HCT116 (cell line): ENCODE measurements around the gene STAT4. TPM values are rescaled to one million over a fixed set of nuclear protein-coding genes. Genes with fewer than 3 reads are reported as not detected.
"Not testable (repeated sequence)": the region's sequence is repeated elsewhere in the genome, so short reads cannot be mapped to it uniquely, and the experiment has no call there.

Source experiments
- ATAC-seq: fragments of 200-7000 bp; cut with Tn5 transposase; 2 replicates; pipeline ENCODE4 v1.9.1; 2020; ENCODE audit warnings: mild to moderate bottlenecking, moderate library complexity
- BruUV-seq: library from RNA; stranded (reverse); fragments of 400-500 nt; replicated peaks from 2 replicates; lab custom pipeline; 2021; lab: Mats Ljungman, UMichigan
- CTCF ChIA-PET: fragments of 300-600 bp; sonication (Branson Sonifier 250); formaldehyde crosslinking; loops from one replicate; lab custom pipeline; 2021; ENCODE audit warnings: antibody characterized with exemption; lab: Charles Lee
- POLR2A ChIA-PET: fragments of 300-600, 350-600 bp; sonication (Branson Sonifier 250); formaldehyde crosslinking; loops from one replicate; lab custom pipeline; 2021; ENCODE audit warnings: antibody characterized with exemption; lab: Charles Lee
- RAD21 ChIA-PET, 2 experiments: fragments of 300-600 bp; sonication (Branson Sonifier 250); formaldehyde crosslinking; loops; one replicate each; lab custom pipeline; 2023; ENCODE audit warnings: low total read pairs in 2 of 2; ENCODE audit not compliant: uncharacterized antibody in 2 of 2, unreplicated experiment in 2 of 2, low non-redundant PET in 1 of 2; lab: Charles Lee
- DNase-seq: peaks from one replicate; pipeline ENCODE4 v3.0.0-alpha.2; 2010; ENCODE audit warnings: low read depth, low spot score
- H2AFZ ChIP-seq: fragments of 200-600 bp; shearing (Covaris generic), sonication (generic); 2 replicates; pipeline ENCODE4 v1.6.1; 2017; ENCODE audit warnings: low read depth, mixed run types, mixed read lengths, antibody characterized with exemption, low read length; ENCODE audit not compliant: poor library complexity, severe bottlenecking
- H3K27ac ChIP-seq: 2 replicates; pipeline ENCODE4 v1.5.1; 2012; ENCODE audit warnings: low read depth, low read length
- H3K27me3 ChIP-seq: fragments of 200-600 bp; sonication (generic); 2 replicates; pipeline ENCODE4 v1.6.1; 2016; ENCODE audit warnings: mixed run types, low read length, mixed read lengths; ENCODE audit not compliant: insufficient read depth
- H3K36me3 ChIP-seq, 2 experiments: fragments of 200-500 bp in 1 of 2; fragments of 200-600 bp in 1 of 2; sonication (Bioruptor generic) in 1 of 2; sonication (generic) in 1 of 2; 2 replicates each; pipeline versions ENCODE4 v1.5.1 to v1.6.1; 2014 to 2016; ENCODE audit warnings: low read length in 2 of 2, inconsistent platforms in 1 of 2, mixed read lengths in 1 of 2, mixed run types in 1 of 2; ENCODE audit not compliant: insufficient read depth in 2 of 2, control insufficient read depth in 1 of 2
- H3K4me1 ChIP-seq, 2 experiments: fragments of 200-600 bp in 1 of 2; sonication (generic) in 1 of 2; 2 replicates each; pipeline versions ENCODE4 v1.5.1 to v1.6.1; 2012 to 2017; ENCODE audit warnings: low read length in 2 of 2, inconsistent platforms in 1 of 2, mild to moderate bottlenecking in 1 of 2, mixed read lengths in 1 of 2, mixed run types in 1 of 2, moderate library complexity in 1 of 2; ENCODE audit not compliant: insufficient read depth in 2 of 2, control insufficient read depth in 1 of 2
- H3K4me2 ChIP-seq: fragments of 200-600 bp; sonication (generic); 2 replicates; pipeline ENCODE4 v1.6.1; 2017; ENCODE audit warnings: mixed run types, low read length, mixed read lengths
- H3K4me3 ChIP-seq, 2 experiments: fragments of 200-600 bp in 1 of 2; sonication (generic) in 1 of 2; replicated peaks in 1 of 2; 2 replicates each; pipeline ENCODE4 v1.5.1; 2011 to 2016; ENCODE audit warnings: low read length in 2 of 2, control low read depth in 1 of 2, low read depth in 1 of 2, mild to moderate bottlenecking in 1 of 2, mixed read lengths in 1 of 2, mixed run types in 1 of 2
- H3K79me2 ChIP-seq: fragments of 200-600 bp; sonication (generic); 2 replicates; pipeline ENCODE4 v1.6.1; 2017; ENCODE audit warnings: mild to moderate bottlenecking, mixed run types, low read length, moderate library complexity, mixed read lengths; ENCODE audit not compliant: insufficient read depth
- H3K9ac ChIP-seq: fragments of 200-600 bp; sonication (generic); 2 replicates; pipeline ENCODE4 v1.6.1; 2016; ENCODE audit warnings: low read length, mixed read lengths
- H3K9me2 ChIP-seq: fragments of 200-600 bp; sonication (generic), shearing (Covaris generic); 2 replicates; pipeline ENCODE4 v1.6.1; 2017; ENCODE audit warnings: mixed run types, mild to moderate bottlenecking, moderate library complexity; ENCODE audit not compliant: insufficient read depth
- H3K9me3 ChIP-seq, 2 experiments: fragments of 200-500 bp in 1 of 2; fragments of 200-600 bp in 1 of 2; sonication (Bioruptor generic) in 1 of 2; sonication (generic) in 1 of 2; 2 replicates each; pipeline ENCODE4 v1.6.1; 2014 to 2017; ENCODE audit warnings: low read length in 2 of 2, mixed read lengths in 2 of 2, inconsistent platforms in 1 of 2, low read depth in 1 of 2, mild to moderate bottlenecking in 1 of 2, mixed run types in 1 of 2, moderate library complexity in 1 of 2; ENCODE audit not compliant: control insufficient read depth in 1 of 2, insufficient read depth in 1 of 2
- H4K20me1 ChIP-seq: fragments of 200-600 bp; sonication (generic), shearing (Covaris generic); 2 replicates; pipeline ENCODE4 v1.6.1; 2017; ENCODE audit warnings: mixed run types, mild to moderate bottlenecking, moderate library complexity; ENCODE audit not compliant: insufficient read depth
- FOSL1 ChIP-seq: IDR thresholded peaks from 2 replicates; pipeline ENCODE4 v1.6.1; 2012; ENCODE audit warnings: low read depth
- JUND ChIP-seq: IDR thresholded peaks from 2 replicates; pipeline ENCODE4 v1.6.1; 2012
- RAD21 ChIP-seq: IDR thresholded peaks from 2 replicates; pipeline ENCODE4 v1.6.1; 2012; ENCODE audit warnings: low read depth, mild to moderate bottlenecking
- TCF7L2 ChIP-seq: IDR thresholded peaks from 2 replicates; pipeline ENCODE4 v1.7.0; 2011; ENCODE audit warnings: borderline replicate concordance, inconsistent platforms; ENCODE audit not compliant: insufficient read depth, insufficient read length; ENCODE audit errors: extremely low read depth
- intact Hi-C: fragments of 100-400 bp; cut with micrococcal nuclease; formaldehyde crosslinking; loops from 2 replicates; pipeline ENCODE4 v1.10.0; 2022
- total RNA-seq: library from RNA; stranded (reverse); gene quantifications from one replicate; pipeline ENCODE4 v1.2.1, GENCODE V29; 2021; ENCODE audit not compliant: unreplicated experiment
- TF ChIP-seq, protein P1 (sequence below), 3 experiments: fragments of 200-600 bp in 1 of 3; sonication (generic) in 1 of 3; IDR thresholded peaks in 2 of 3; conservative IDR thresholded peaks in 1 of 3; 2 replicates each; pipeline ENCODE4 v1.5.1; 2012 to 2017; ENCODE audit warnings: low read depth in 2 of 3, low read length in 2 of 3, antibody characterized with exemption in 1 of 3, borderline replicate concordance in 1 of 3, control low read depth in 1 of 3, mild to moderate bottlenecking in 1 of 3, mixed read lengths in 1 of 3, mixed run types in 1 of 3, moderate library complexity in 1 of 3; ENCODE audit not compliant: insufficient read depth in 1 of 3
- TF ChIP-seq, protein P2 (sequence below): IDR thresholded peaks from 2 replicates; pipeline ENCODE4 v1.6.1; 2012; ENCODE audit warnings: low read depth

The STAT4 gene
- total RNA-seq, 1 experiment from 2014 or later: 2.0 TPM

DNA sequence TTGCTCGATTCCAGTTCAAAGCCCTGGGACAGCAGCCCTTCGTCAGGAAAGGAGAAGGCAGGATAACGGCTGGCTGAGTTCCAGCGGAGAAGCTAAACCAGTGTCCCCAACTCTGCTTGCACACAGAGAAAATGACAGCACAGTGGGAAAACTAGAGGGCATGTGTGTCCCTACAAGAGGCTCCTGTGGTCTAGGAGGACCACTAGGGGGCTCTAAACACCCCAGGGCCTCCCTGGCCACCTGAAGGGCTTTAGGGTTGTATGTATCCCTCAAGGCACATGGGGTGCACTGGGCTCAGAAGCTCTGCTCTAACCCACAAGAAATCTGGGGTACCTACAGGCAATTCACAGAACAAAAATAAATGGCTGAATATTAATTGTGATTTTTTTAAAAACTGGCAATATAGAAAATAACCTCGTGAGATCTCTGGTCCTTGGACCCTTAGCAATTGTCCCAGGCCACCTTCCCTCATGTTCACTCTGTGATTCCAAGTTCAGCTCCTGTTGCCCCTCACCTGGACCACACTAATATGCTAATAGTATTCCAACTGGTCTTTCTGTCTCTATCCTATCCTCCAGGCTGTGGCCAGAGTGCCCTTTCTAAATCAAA, 154.4 kb downstream of the STAT4 start:
- intact Hi-C loops: loop anchor here (2.0 kb wide), 1 partner anchor 100 kb away; no protein-coding TSS in a partner anchor

DNA sequence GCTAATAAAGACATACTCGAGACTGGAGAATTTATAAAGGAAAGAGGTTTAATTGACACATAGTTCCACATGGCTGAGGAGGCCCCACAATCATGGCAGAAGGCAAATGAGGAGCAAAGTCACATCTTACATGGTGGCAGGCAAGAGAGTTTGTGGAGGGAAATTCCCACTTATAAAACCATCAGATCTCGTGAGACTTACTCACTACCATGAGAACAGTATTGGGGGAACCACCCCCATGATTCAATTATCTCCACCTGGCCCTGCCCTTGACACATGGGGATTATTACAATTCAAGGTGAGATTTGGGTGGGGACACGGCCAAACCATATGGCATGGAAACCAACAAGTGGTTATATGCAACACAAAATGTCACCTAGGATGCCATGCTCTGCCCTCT, 155.5 kb downstream of the STAT4 start:
- intact Hi-C loops, CTCF ChIA-PET: not testable (repeated sequence)
- H3K36me3 ChIP-seq: peaks cover 55 to 64% of the 10 kb centered on the region in 2 experiments

More for the DNA sequence above, 154.4 kb downstream of the STAT4 start:
- Histone ChIP-seq H3K9ac (no peak overlapping the region), H3K4me1 (no peaks in the 10 kb centered on the region), H3K9me2 (no peaks in the 10 kb centered on the region), H2AFZ (no peak overlapping the region), H3K27me3 (no peaks in the 10 kb centered on the region), H3K79me2 (no peaks in the 10 kb centered on the region), H4K20me1 (no peaks in the 10 kb centered on the region), H3K36me3 (peaks cover 49 to 70% of the 10 kb centered on the region in 2 experiments)
- BruUV-seq: no TSS peak
- RAD21 ChIA-PET: no interaction called here
- TF ChIP-seq, protein P1, sequence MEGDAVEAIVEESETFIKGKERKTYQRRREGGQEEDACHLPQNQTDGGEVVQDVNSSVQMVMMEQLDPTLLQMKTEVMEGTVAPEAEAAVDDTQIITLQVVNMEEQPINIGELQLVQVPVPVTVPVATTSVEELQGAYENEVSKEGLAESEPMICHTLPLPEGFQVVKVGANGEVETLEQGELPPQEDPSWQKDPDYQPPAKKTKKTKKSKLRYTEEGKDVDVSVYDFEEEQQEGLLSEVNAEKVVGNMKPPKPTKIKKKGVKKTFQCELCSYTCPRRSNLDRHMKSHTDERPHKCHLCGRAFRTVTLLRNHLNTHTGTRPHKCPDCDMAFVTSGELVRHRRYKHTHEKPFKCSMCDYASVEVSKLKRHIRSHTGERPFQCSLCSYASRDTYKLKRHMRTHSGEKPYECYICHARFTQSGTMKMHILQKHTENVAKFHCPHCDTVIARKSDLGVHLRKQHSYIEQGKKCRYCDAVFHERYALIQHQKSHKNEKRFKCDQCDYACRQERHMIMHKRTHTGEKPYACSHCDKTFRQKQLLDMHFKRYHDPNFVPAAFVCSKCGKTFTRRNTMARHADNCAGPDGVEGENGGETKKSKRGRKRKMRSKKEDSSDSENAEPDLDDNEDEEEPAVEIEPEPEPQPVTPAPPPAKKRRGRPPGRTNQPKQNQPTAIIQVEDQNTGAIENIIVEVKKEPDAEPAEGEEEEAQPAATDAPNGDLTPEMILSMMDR (IDR thresholded peaks at IDR 0.05 in 2 of 3, conservative IDR thresholded peaks at IDR 0.05 in 1 of 3; ENCODE audit: borderline replicate concordance in 1 of 3, insufficient read depth in 1 of 3, low read depth in 2 of 3, low read length in 2 of 3): peak; percentile 80 to 91 (median 80)
- TF ChIP-seq JUND (no peak), TCF7L2 (no peak), RAD21 (peak; percentile 53), FOSL1 (no peak)
- TF ChIP-seq, protein P2, sequence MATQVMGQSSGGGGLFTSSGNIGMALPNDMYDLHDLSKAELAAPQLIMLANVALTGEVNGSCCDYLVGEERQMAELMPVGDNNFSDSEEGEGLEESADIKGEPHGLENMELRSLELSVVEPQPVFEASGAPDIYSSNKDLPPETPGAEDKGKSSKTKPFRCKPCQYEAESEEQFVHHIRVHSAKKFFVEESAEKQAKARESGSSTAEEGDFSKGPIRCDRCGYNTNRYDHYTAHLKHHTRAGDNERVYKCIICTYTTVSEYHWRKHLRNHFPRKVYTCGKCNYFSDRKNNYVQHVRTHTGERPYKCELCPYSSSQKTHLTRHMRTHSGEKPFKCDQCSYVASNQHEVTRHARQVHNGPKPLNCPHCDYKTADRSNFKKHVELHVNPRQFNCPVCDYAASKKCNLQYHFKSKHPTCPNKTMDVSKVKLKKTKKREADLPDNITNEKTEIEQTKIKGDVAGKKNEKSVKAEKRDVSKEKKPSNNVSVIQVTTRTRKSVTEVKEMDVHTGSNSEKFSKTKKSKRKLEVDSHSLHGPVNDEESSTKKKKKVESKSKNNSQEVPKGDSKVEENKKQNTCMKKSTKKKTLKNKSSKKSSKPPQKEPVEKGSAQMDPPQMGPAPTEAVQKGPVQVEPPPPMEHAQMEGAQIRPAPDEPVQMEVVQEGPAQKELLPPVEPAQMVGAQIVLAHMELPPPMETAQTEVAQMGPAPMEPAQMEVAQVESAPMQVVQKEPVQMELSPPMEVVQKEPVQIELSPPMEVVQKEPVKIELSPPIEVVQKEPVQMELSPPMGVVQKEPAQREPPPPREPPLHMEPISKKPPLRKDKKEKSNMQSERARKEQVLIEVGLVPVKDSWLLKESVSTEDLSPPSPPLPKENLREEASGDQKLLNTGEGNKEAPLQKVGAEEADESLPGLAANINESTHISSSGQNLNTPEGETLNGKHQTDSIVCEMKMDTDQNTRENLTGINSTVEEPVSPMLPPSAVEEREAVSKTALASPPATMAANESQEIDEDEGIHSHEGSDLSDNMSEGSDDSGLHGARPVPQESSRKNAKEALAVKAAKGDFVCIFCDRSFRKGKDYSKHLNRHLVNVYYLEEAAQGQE: no peak
- TF ChIP-seq, all 23 proteins: peak for 2
- no peak overlapping the region for H3K4me2 ChIP-seq
- H3K4me3 ChIP-seq: no peak overlapping the region
- peak; percentile 99 for ATAC-seq
- H3K27ac ChIP-seq: no peak overlapping the region
- ChIA-PET CTCF (interaction anchor here (1.2 kb wide), 1 partner anchor 13 kb away, joined by 3 read pairs; no protein-coding TSS in a partner anchor), POLR2A (no interaction called here)
- no peak for DNase-seq
- no peaks in the 10 kb centered on the region for H3K9me3 ChIP-seq

More for the DNA sequence above, 155.5 kb downstream of the STAT4 start:
- H3K27ac ChIP-seq, H4K20me1 ChIP-seq, POLR2A ChIA-PET, RAD21 ChIA-PET, DNase-seq, H3K4me1 ChIP-seq, H3K27me3 ChIP-seq, H3K4me2 ChIP-seq, H3K79me2 ChIP-seq, H3K4me3 ChIP-seq, ATAC-seq, H2AFZ ChIP-seq, H3K9ac ChIP-seq, BruUV-seq, H3K9me2 ChIP-seq, H3K9me3 ChIP-seq: not testable (repeated sequence)
